Activated CD4-positive, CD25-positive, alpha-beta regulatory T cell (primary cell): ENCODE data around the gene SST.
"Not testable (repeated sequence)": the region's sequence is repeated elsewhere in the genome, so short reads cannot be mapped to it uniquely, and the experiment has no call there.

Source experiments
- DNase-seq, 4 experiments: peaks; one replicate each; lab custom pipeline; 2025; lab: John Stamatoyannopoulos, UW

SST gene

GRCh38 chr3:187684444-187684843 is 14.2 kb upstream of the SST start:
- DNase-seq, result no peak

GRCh38 chr3:187681756-187682155 is 11.6 kb upstream of the SST start:
- DNase-seq, result not testable (repeated sequence)

GRCh38 chr3:187679638-187680396 is 9.6 kb upstream of the SST start:
- DNase-seq, result peak; percentile 29 to 59 (median 37)

GRCh38 chr3:187678726-187679268 is 8.6 kb upstream of the SST start:
- DNase-seq, result no peak

GRCh38 chr3:187677604-187678003 is 7.4 kb upstream of the SST start:
- DNase-seq, result no peak

- no peak for DNase-seq
These were observed 2.8 kb upstream of the SST start for GRCh38 chr3:187673012-187673411.

- no peak for DNase-seq
These were observed 2.7 kb downstream of the SST start for GRCh38 chr3:187667526-187667925.

- no peak for DNase-seq
These were observed 4.3 kb downstream of the SST start for GRCh38 chr3:187665764-187666402.

- DNase-seq, result no peak
These were observed 5.2 kb downstream of the SST start for GRCh38 chr3:187665010-187665409.

GRCh38 chr3:187662848-187663409 is 7.3 kb downstream of the SST start:
- DNase-seq, result no peak

- DNase-seq, result no peak
These were observed 8.9 kb downstream of the SST start for GRCh38 chr3:187661267-187661666.

- no peak for DNase-seq
These were observed 18.9 kb downstream of the SST start for GRCh38 chr3:187651282-187651681.

GRCh38 chr3:187648177-187648576 is 22.0 kb downstream of the SST start:
- DNase-seq, result no peak

GRCh38 chr3:187646906-187647660 is 23.1 kb downstream of the SST start:
- no peak for DNase-seq

- not testable (repeated sequence) for DNase-seq
These were observed 24.8 kb downstream of the SST start for GRCh38 chr3:187645379-187645778.

GRCh38 chr3:187642861-187643260 is 27.3 kb downstream of the SST start:
- no peak for DNase-seq

- no peak for DNase-seq
These were observed 28.7 kb downstream of the SST start for GRCh38 chr3:187641320-187642016.

- DNase-seq, result no peak
These were observed 29.6 kb downstream of the SST start for GRCh38 chr3:187640569-187641059.

- no peak for DNase-seq
These were observed 30.1 kb downstream of the SST start for GRCh38 chr3:187639927-187640568.

- DNase-seq, result no peak
These were observed 33.7 kb downstream of the SST start for GRCh38 chr3:187636528-187636927.

GRCh38 chr3:187630404-187630803 is 39.8 kb downstream of the SST start:
- DNase-seq, result no peak
